H1 (cell line): ENCODE data around the gene ATP6V1G1. TPM values are rescaled to one million over a fixed set of nuclear protein-coding genes. Genes with fewer than 3 reads are reported as not detected.

ENCODE experiments used
- CTCF ChIA-PET: fragments of 300-600 bp; sonication (Branson Sonifier 250); formaldehyde crosslinking; loops from one replicate; lab custom pipeline; 2021; ENCODE audit not compliant: partially characterized antibody; lab: Charles Lee
- POLR2A ChIA-PET: fragments of 300-600 bp; sonication (Branson Sonifier 250); formaldehyde crosslinking; loops from one replicate; lab custom pipeline; 2021; ENCODE audit warnings: inconsistent platforms; ENCODE audit not compliant: partially characterized antibody; lab: Charles Lee
- DNase-seq, 2 experiments: peaks; one replicate each; pipeline versions ENCODE4 v3.0.0 to v3.0.0-alpha.2; 2010 to 2022; ENCODE audit warnings: low spot score in 2 of 2, low read depth in 1 of 2, mixed read lengths in 1 of 2
- FAIRE-seq: peaks from 2 replicates; lab custom pipeline; 2011; peaks lifted over from hg19 to GRCh38; lab: Jason Lieb, UNC
- H2AFZ ChIP-seq: 2 replicates; pipeline ENCODE4 v1.8.1; 2012; ENCODE audit warnings: low read length, inconsistent platforms
- H2AK5ac ChIP-seq: 2 replicates; pipeline ENCODE4 v1.6.1; 2013; ENCODE audit warnings: low read depth, low read length
- H2BK120ac ChIP-seq: replicated peaks from 2 replicates; pipeline ENCODE3; 2013; ENCODE audit warnings: low read depth, low read length, inconsistent platforms
- H2BK12ac ChIP-seq: 2 replicates; pipeline ENCODE4 v1.6.1; 2013; ENCODE audit warnings: low read depth, low read length
- H2BK15ac ChIP-seq: 2 replicates; pipeline ENCODE4 v1.6.1; 2013; ENCODE audit warnings: low read length
- H2BK20ac ChIP-seq: 2 replicates; pipeline ENCODE4 v1.6.1; 2013; ENCODE audit warnings: low read length
- H2BK5ac ChIP-seq: 2 replicates; pipeline ENCODE4 v1.6.1; 2013; ENCODE audit warnings: low read depth, low read length
- H3K14ac ChIP-seq: 2 replicates; pipeline ENCODE4 v1.6.1; 2013; ENCODE audit warnings: inconsistent platforms; ENCODE audit not compliant: insufficient read length
- H3K18ac ChIP-seq: 2 replicates; pipeline ENCODE4 v1.6.1; 2013; ENCODE audit warnings: low read length; ENCODE audit errors: extremely low read depth
- H3K23ac ChIP-seq: 2 replicates; pipeline ENCODE4 v1.6.1; 2013; ENCODE audit warnings: inconsistent platforms; ENCODE audit not compliant: insufficient read length
- H3K23me2 ChIP-seq: 2 replicates; pipeline ENCODE4 v1.6.1; 2013; ENCODE audit warnings: low read depth, low read length
- H3K27ac ChIP-seq: 2 replicates; pipeline ENCODE4 v1.6.1; 2011; ENCODE audit warnings: low read depth, low read length, inconsistent platforms
- H3K27me3 ChIP-seq, 4 experiments: replicated peaks in 1 of 4; 1 replicate in 1 of 4; 2 replicates in 3 of 4; pipeline versions ENCODE4 v1.6.1 to v1.8.1; 2011 to 2013; ENCODE audit warnings: low read length in 3 of 4, mild to moderate bottlenecking in 3 of 4, inconsistent platforms in 2 of 4, mixed read lengths in 2 of 4, moderate library complexity in 1 of 4; ENCODE audit not compliant: control insufficient read depth in 3 of 4, insufficient read depth in 3 of 4; ENCODE audit errors: extremely low read depth in 1 of 4
- H3K36me3 ChIP-seq, 4 experiments: 2 replicates each; pipeline versions ENCODE4 v1.6.1 to v1.8.1; 2011 to 2013; ENCODE audit warnings: mild to moderate bottlenecking in 4 of 4, low read length in 3 of 4, moderate library complexity in 2 of 4, control low read depth in 1 of 4, inconsistent platforms in 1 of 4; ENCODE audit not compliant: insufficient read depth in 4 of 4, control insufficient read depth in 2 of 4
- H3K4ac ChIP-seq: replicated peaks from 2 replicates; pipeline ENCODE3; 2013; ENCODE audit warnings: low read length, low read depth, mixed read lengths, inconsistent platforms; ENCODE audit not compliant: insufficient read length
- H3K4me1 ChIP-seq, 4 experiments: replicated peaks in 1 of 4; 1 replicate in 1 of 4; 2 replicates in 3 of 4; pipeline versions ENCODE4 v1.6.1 to v1.8.1; 2011 to 2013; ENCODE audit warnings: low read length in 3 of 4, inconsistent platforms in 2 of 4, mixed read lengths in 1 of 4; ENCODE audit not compliant: insufficient read depth in 4 of 4, control insufficient read depth in 3 of 4
- H3K4me2 ChIP-seq, 2 experiments: 2 replicates each; pipeline versions ENCODE4 v1.6.1 to v1.8.1; 2011 to 2013; ENCODE audit warnings: low read depth in 2 of 2, low read length in 2 of 2, control low read depth in 1 of 2, inconsistent platforms in 1 of 2, mild to moderate bottlenecking in 1 of 2; ENCODE audit not compliant: insufficient read depth in 1 of 2
- H3K4me3 ChIP-seq, 4 experiments: fragments of 200-600, 300-600 bp in 1 of 4; sonication (generic), shearing (Covaris generic), sonication (Bioruptor Twin) in 1 of 4; 2 replicates each; pipeline versions ENCODE4 v1.5.1 to v1.8.1; 2011 to 2016; ENCODE audit warnings: low read length in 4 of 4, low read depth in 3 of 4, control low read depth in 2 of 4, inconsistent platforms in 2 of 4, mild to moderate bottlenecking in 2 of 4, mixed read lengths in 1 of 4, moderate library complexity in 1 of 4; ENCODE audit not compliant: insufficient read depth in 2 of 4; ENCODE audit errors: extremely low read depth in 1 of 4
- H3K56ac ChIP-seq: replicated peaks from 2 replicates; pipeline ENCODE3; 2013; ENCODE audit warnings: low read depth, mild to moderate bottlenecking, mixed read lengths, low read length, inconsistent platforms; ENCODE audit not compliant: insufficient read length
- H3K79me1 ChIP-seq: 2 replicates; pipeline ENCODE4 v1.6.1; 2013; ENCODE audit warnings: low read depth, low read length, control low read depth
- H3K79me2 ChIP-seq, 2 experiments: 2 replicates each; pipeline versions ENCODE4 v1.6.1 to v1.8.1; 2012 to 2013; ENCODE audit warnings: low read length in 2 of 2, mild to moderate bottlenecking in 2 of 2, inconsistent platforms in 1 of 2; ENCODE audit not compliant: insufficient read depth in 2 of 2, control insufficient read depth in 1 of 2
- H3K9ac ChIP-seq, 4 experiments: replicated peaks in 1 of 4; 1 replicate in 1 of 4; 2 replicates in 3 of 4; pipeline versions ENCODE4 v1.6.1 to v1.8.1; 2011 to 2013; ENCODE audit warnings: low read depth in 3 of 4, low read length in 3 of 4, control low read depth in 2 of 4, mild to moderate bottlenecking in 2 of 4, moderate library complexity in 2 of 4, inconsistent platforms in 1 of 4; ENCODE audit errors: extremely low read depth in 1 of 4
- H3K9me3 ChIP-seq, 2 experiments: 2 replicates each; pipeline versions ENCODE4 v1.6.1 to v1.8.1; 2012 to 2013; ENCODE audit warnings: mild to moderate bottlenecking in 2 of 2, moderate library complexity in 2 of 2, control low read depth in 1 of 2, inconsistent platforms in 1 of 2, low read depth in 1 of 2, low read length in 1 of 2, mixed read lengths in 1 of 2; ENCODE audit not compliant: insufficient read depth in 2 of 2
- H4K20me1 ChIP-seq, 2 experiments: replicated peaks in 1 of 2; 2 replicates each; pipeline versions ENCODE3 to v1.8.1; 2011 to 2013; ENCODE audit warnings: inconsistent platforms in 2 of 2, low read length in 2 of 2, mild to moderate bottlenecking in 1 of 2; ENCODE audit not compliant: insufficient read depth in 2 of 2, control insufficient read depth in 1 of 2
- H4K5ac ChIP-seq: 2 replicates; pipeline ENCODE4 v1.6.1; 2013; ENCODE audit warnings: low read length, low read depth, mixed read lengths, inconsistent platforms; ENCODE audit not compliant: insufficient read length
- H4K8ac ChIP-seq: 2 replicates; pipeline ENCODE4 v1.8.0; 2013; ENCODE audit warnings: mild to moderate bottlenecking, moderate library complexity, low read length, inconsistent platforms; ENCODE audit not compliant: insufficient read depth; ENCODE audit errors: extremely low read depth
- H4K91ac ChIP-seq: replicated peaks from 2 replicates; pipeline ENCODE3; 2013; ENCODE audit warnings: low read length, mixed read lengths, inconsistent platforms; ENCODE audit not compliant: insufficient read length
- BRCA1 ChIP-seq: IDR thresholded peaks from 2 replicates; pipeline ENCODE4 v1.6.1; 2012; ENCODE audit warnings: low read depth, low read length, improper control_type of control experiment
- CREB1 ChIP-seq: IDR thresholded peaks from 2 replicates; pipeline ENCODE4 v1.6.1; 2012; ENCODE audit warnings: inconsistent platforms
- POLR2A ChIP-seq, 2 experiments: IDR thresholded peaks; 1 replicate in 1 of 2; 2 replicates in 1 of 2; pipeline ENCODE4 v1.6.1; 2011; ENCODE audit warnings: low read depth in 2 of 2, low read length in 2 of 2, mild to moderate bottlenecking in 2 of 2; ENCODE audit errors: control extremely low read depth in 1 of 2
- RAD21 ChIP-seq, 2 experiments: IDR thresholded peaks in 1 of 2; conservative IDR thresholded peaks in 1 of 2; 2 replicates each; pipeline ENCODE4 v1.6.1; 2011; ENCODE audit warnings: low read depth in 2 of 2, low read length in 2 of 2, improper control_type of control experiment in 1 of 2, inconsistent platforms in 1 of 2, mild to moderate bottlenecking in 1 of 2, moderate library complexity in 1 of 2
- SP2 ChIP-seq: IDR thresholded peaks from 2 replicates; pipeline ENCODE4 v1.6.1; 2012; ENCODE audit warnings: mild to moderate bottlenecking, low read length, inconsistent platforms
- SUZ12 ChIP-seq: fragments of 200-600 bp; sonication (generic); IDR thresholded peaks from 2 replicates; pipeline ENCODE4 v1.6.1; 2012; ENCODE audit warnings: mild to moderate bottlenecking, inconsistent platforms, low read length, moderate library complexity, mixed read lengths
- TAF1 ChIP-seq: IDR thresholded peaks from 2 replicates; pipeline ENCODE4 v1.6.1; 2011; ENCODE audit warnings: mild to moderate bottlenecking, low read depth, low read length
- ZNF274 ChIP-seq: IDR thresholded peaks from 2 replicates; pipeline ENCODE4 v1.7.0; 2012; ENCODE audit warnings: low read length, borderline replicate concordance; ENCODE audit errors: extremely low read depth
- WGBS, 2 experiments: shearing (Covaris generic) in 1 of 2; methylation state at CpG; one replicate each; pipeline versions ENCODE4 v1.1.6 to v1.1.7; 2013 to 2015; ENCODE audit warnings: low lambda C conversion rate in 2 of 2, mixed read lengths in 2 of 2, inconsistent platforms in 1 of 2, low coverage in 1 of 2, missing lambda C conversion rate in 1 of 2; ENCODE audit not compliant: insufficient replicate concordance in 2 of 2, insufficient coverage in 1 of 2, insufficient read length in 1 of 2; ENCODE audit errors: extremely low coverage in 1 of 2, missing lambda C conversion rate in 1 of 2; 5-methylcytosine and 5-hydroxymethylcytosine counted together
- polyA plus RNA-seq, 7 experiments: library from polyadenylated mRNA; depleted of rRNA in 3 of 7; stranded (reverse) in 5 of 7; unstranded in 2 of 7; fragments of >200 nt in 5 of 7; fragments of 200-250 nt in 2 of 7; gene quantifications; 1 replicate in 5 of 7; 2 replicates in 1 of 7; 4 replicates in 1 of 7; pipeline versions ENCODE4 v1.2.1 to v1.2.3, GENCODE V29; 2011 to 2013; ENCODE audit warnings: missing spikeins in 2 of 7, mixed read lengths in 2 of 7
- total RNA-seq: library from RNA; stranded (reverse); fragmentation: NEBNext Ultra II Directional; extraction: Animal tissue kit (Norgen Biotek cat#: 25700); gene quantifications from 2 replicates; pipeline ENCODE4 v1.2.1, GENCODE V29; 2021

ATP6V1G1 gene
- total and polyA plus RNA-seq, 2 of the 8 experiments (the other 6 are each of a cell fraction or from before 2014, with no cell fraction given): 112 to 124 TPM

- Histone ChIP-seq H2BK15ac (no peak overlapping the region), H3K27me3 (peaks cover 0 to 10% (median 7%) of the 10 kb centered on the region in 4 experiments; a peak in 5 of 7 replicates), H3K36me3 (no peaks in the 10 kb centered on the region), H2BK5ac (no peak overlapping the region), H2BK20ac (no peak overlapping the region), H2AFZ (no peak overlapping the region), H3K4me1 (peaks cover 0 to 4% (median 0%) of the 10 kb centered on the region in 4 experiments; a peak in 1 of 7 replicates), H4K91ac (no peak overlapping the region), H3K79me1 (no peaks in the 10 kb centered on the region), H3K4me2 (no peak overlapping the region), H3K23ac (no peak overlapping the region), H3K18ac (no peak overlapping the region), H3K79me2 (no peaks in the 10 kb centered on the region), H2BK120ac (no peak overlapping the region), H3K14ac (no peak overlapping the region), H3K27ac (no peak overlapping the region), H4K8ac (no peak overlapping the region), H3K4ac (no peak overlapping the region), H4K20me1 (no peaks in the 10 kb centered on the region), H3K23me2 (no peaks in the 10 kb centered on the region; the same call in 1 of the 2 replicates), H2BK12ac (no peak overlapping the region), H3K4me3 (no peak overlapping the region), H4K5ac (no peak overlapping the region), H2AK5ac (no peak overlapping the region), H3K9me3 (peaks cover 3 to 5% of the 10 kb centered on the region in 2 experiments; a peak in 2 of 4 replicates), H3K9ac (no peak overlapping the region), H3K56ac (no peak overlapping the region)
- ChIA-PET CTCF (interaction anchor here (0.8 to 3.1 kb wide), 5 partner anchors 9 to 1313 kb away, joined by 3 to 14 read pairs (median 5); no protein-coding TSS in a partner anchor), POLR2A (interaction anchor here (2.1 to 16.2 kb wide), 2 partner anchors 8 to 17 kb away, joined by 8 to 218 read pairs; partner anchors contain the start of gene ATP6V1G1)
- WGBS, 2 experiments: 83% methylated on average over 7 of the region's 7 CpGs; no CpG with 5 or more reads in 1 of the 2 experiments
- DNase-seq (no peak), FAIRE-seq (no peak)
- TF ChIP-seq POLR2A (IDR thresholded peaks at IDR 0.05; ENCODE audit: control extremely low read depth in 1 of 2, low read depth in 2 of 2, low read length in 2 of 2) (no peak), SUZ12 (no peak), TAF1 (no peak), SP2 (no peak), RAD21 (IDR thresholded peaks at IDR 0.05 in 1 of 2, conservative IDR thresholded peaks at IDR 0.05 in 1 of 2; ENCODE audit: low read depth in 2 of 2, low read length in 2 of 2) (no peak), BRCA1 (no peak), CREB1 (no peak), ZNF274 (no peak)
These were observed 18.5 kb downstream of the ATP6V1G1 start for GRCh38 chr9:114606068-114606467.
